OCI-LY1 (cell line): ENCODE measurements around the gene LCN12.

Experiments used
- H2AFZ ChIP-seq: fragments of 200-600 bp; sonication (generic), shearing (Covaris generic); 2 replicates; pipeline ENCODE4 v1.6.0; 2014; ENCODE audit warnings: antibody characterized with exemption, mild to moderate bottlenecking, low read length
- H3F3A ChIP-seq: fragments of 200-600 bp; sonication (generic), shearing (Covaris generic); 2 replicates; pipeline ENCODE4 v1.6.0; 2014; ENCODE audit warnings: mild to moderate bottlenecking, antibody characterized with exemption, low read length, moderate library complexity; ENCODE audit not compliant: insufficient read depth
- H3K27ac ChIP-seq: fragments of 200-600 bp; sonication (generic); 2 replicates; pipeline ENCODE4 v1.5.1; 2014; ENCODE audit warnings: low read length, mixed run types, mild to moderate bottlenecking, low read depth; ENCODE audit not compliant: poor library complexity, severe bottlenecking
- H3K27me3 ChIP-seq: fragments of 200-600 bp; sonication (generic); 2 replicates; pipeline ENCODE4 v1.6.0; 2014; ENCODE audit warnings: antibody characterized with exemption, mild to moderate bottlenecking, low read length, moderate library complexity; ENCODE audit not compliant: insufficient read depth
- H3K36me3 ChIP-seq: fragments of 200-600 bp; sonication (generic); 2 replicates; pipeline ENCODE4 v1.6.1; 2014; ENCODE audit warnings: mild to moderate bottlenecking, antibody characterized with exemption, low read length, moderate library complexity, mixed read lengths; ENCODE audit not compliant: insufficient read depth
- H3K4me1 ChIP-seq: fragments of 200-600 bp; sonication (generic); 2 replicates; pipeline ENCODE4 v1.5.1; 2014; ENCODE audit warnings: mild to moderate bottlenecking, low read length, moderate library complexity; ENCODE audit not compliant: insufficient read depth, severe bottlenecking
- H3K4me2 ChIP-seq: fragments of 200-600 bp; sonication (generic), shearing (Covaris generic); 2 replicates; pipeline ENCODE4 v1.6.1; 2014; ENCODE audit warnings: low read length
- H3K4me3 ChIP-seq: fragments of 200-600 bp; sonication (generic); 2 replicates; pipeline ENCODE4 v1.5.1; 2014; ENCODE audit warnings: low read length, low read depth, mild to moderate bottlenecking, mixed read lengths; ENCODE audit not compliant: poor library complexity, severe bottlenecking
- H3K79me2 ChIP-seq: fragments of 200-600 bp; shearing (Covaris generic); 2 replicates; pipeline ENCODE4 v1.6.1; 2016; ENCODE audit warnings: mixed run types, low read length, mixed read lengths; ENCODE audit not compliant: insufficient read depth
- H3K9ac ChIP-seq: fragments of 200-600 bp; sonication (generic), shearing (Covaris generic); 2 replicates; pipeline ENCODE4 v1.6.1; 2014; ENCODE audit warnings: mild to moderate bottlenecking, low read length, mixed read lengths
- H3K9me2 ChIP-seq: fragments of 200-600 bp; sonication (generic), shearing (Covaris generic); 2 replicates; pipeline ENCODE4 v1.6.1; 2014; ENCODE audit warnings: low read depth, mild to moderate bottlenecking, low read length, mixed read lengths
- H3K9me3 ChIP-seq: fragments of 200-600 bp; shearing (Covaris generic); 2 replicates; pipeline ENCODE4 v1.6.1; 2014; ENCODE audit warnings: low read length, mixed read lengths
- H4K20me1 ChIP-seq: fragments of 200-600 bp; sonication (generic), shearing (Covaris generic); 2 replicates; pipeline ENCODE4 v1.6.0; 2016; ENCODE audit warnings: mild to moderate bottlenecking, low read length; ENCODE audit not compliant: insufficient read depth
- CTCF ChIP-seq: fragments of 200-600 bp; sonication (generic), shearing (Covaris generic); IDR thresholded peaks from 2 replicates; pipeline ENCODE4 v1.5.1; 2017; ENCODE audit warnings: mild to moderate bottlenecking, antibody characterized with exemption, low read length, moderate library complexity, mixed read lengths
- EZH2 ChIP-seq: fragments of 200-600 bp; sonication (generic), shearing (Covaris generic); IDR thresholded peaks from 2 replicates; pipeline ENCODE4 v1.8.0; 2017; ENCODE audit warnings: borderline replicate concordance, mixed run types, mild to moderate bottlenecking, antibody characterized with exemption, low read length, moderate library complexity, mixed read lengths

LCN12 gene

GRCh38 chr9:136907011-136907914 lies 44.8 kb upstream of the LCN12 start:
- peaks cover 74% of the 10 kb centered on the region for H3K36me3 ChIP-seq

GRCh38 chr9:136910197-136910900 lies 41.7 kb upstream of the LCN12 start:
- Histone ChIP-seq H3K4me3 (no peak overlapping the region), H4K20me1 (no peaks in the 10 kb centered on the region), H3K9me3 (no peaks in the 10 kb centered on the region), H3F3A (no peaks in the 10 kb centered on the region), H3K4me1 (no peaks in the 10 kb centered on the region), H3K79me2 (no peaks in the 10 kb centered on the region), H3K9me2 (no peaks in the 10 kb centered on the region), H3K36me3 (peaks cover 66% of the 10 kb centered on the region), H3K9ac (no peak overlapping the region), H3K27ac (no peak overlapping the region), H3K27me3 (no peaks in the 10 kb centered on the region), H2AFZ (no peak overlapping the region), H3K4me2 (no peak overlapping the region)
- TF ChIP-seq EZH2 (no peak), CTCF (no peak)

More at GRCh38 chr9:136907011-136907914, 44.8 kb upstream of the LCN12 start:
- no peaks in the 10 kb centered on the region for H3K9me3 ChIP-seq
- H3K79me2 ChIP-seq: no peaks in the 10 kb centered on the region
- H3K27ac ChIP-seq: no peak overlapping the region
- peaks cover 8% of the 10 kb centered on the region for H3K4me1 ChIP-seq
- no peaks in the 10 kb centered on the region for H3K27me3 ChIP-seq
- H3K9me2 ChIP-seq: no peaks in the 10 kb centered on the region
- H4K20me1 ChIP-seq: no peaks in the 10 kb centered on the region
- H3F3A ChIP-seq: no peaks in the 10 kb centered on the region
- no peak overlapping the region for H2AFZ ChIP-seq
- TF ChIP-seq CTCF (no peak), EZH2 (no peak)
- H3K4me3 ChIP-seq: no peak overlapping the region
- H3K9ac ChIP-seq: no peak overlapping the region
- no peak overlapping the region for H3K4me2 ChIP-seq

- Histone ChIP-seq H3F3A (no peaks in the 10 kb centered on the region), H3K27ac (no peak overlapping the region), H3K4me1 (no peaks in the 10 kb centered on the region), H3K4me3 (no peak overlapping the region), H2AFZ (no peak overlapping the region), H3K79me2 (no peaks in the 10 kb centered on the region), H3K4me2 (no peak overlapping the region), H4K20me1 (no peaks in the 10 kb centered on the region), H3K27me3 (no peaks in the 10 kb centered on the region), H3K9me2 (no peaks in the 10 kb centered on the region), H3K36me3 (peaks cover 66% of the 10 kb centered on the region), H3K9ac (no peak overlapping the region), H3K9me3 (no peaks in the 10 kb centered on the region)
- TF ChIP-seq CTCF (no peak), EZH2 (no peak)
These were observed 41.2 kb upstream of the LCN12 start for GRCh38 chr9:136910901-136911245.
